Endothelial cell of umbilical vein (primary cell): Measurements from ENCODE around the gene ITPR1.

Source experiments
- CTCF ChIP-seq, 2 donors: IDR thresholded peaks; 1 replicate in 1 of 2; 2 replicates in 1 of 2; pipeline ENCODE4 v1.5.1; 2011; ENCODE audit warnings: low read length in 2 of 2, mild to moderate bottlenecking in 2 of 2, moderate library complexity in 2 of 2, control low read depth in 1 of 2, inconsistent platforms in 1 of 2, low read depth in 1 of 2; ENCODE audit not compliant: insufficient read depth in 1 of 2; ENCODE audit errors: extremely low read depth in 1 of 2
- JUN ChIP-seq: IDR thresholded peaks from 2 replicates; pipeline ENCODE4 v1.6.1; 2011; ENCODE audit warnings: borderline replicate concordance, low read depth; ENCODE audit not compliant: insufficient read length, insufficient read depth
- POLR2A ChIP-seq: IDR thresholded peaks from 2 replicates; pipeline ENCODE4 v1.6.1; 2012; ENCODE audit warnings: low read depth, mild to moderate bottlenecking, control low read depth, low read length
- POLR2AphosphoS5 ChIP-seq: IDR thresholded peaks from 2 replicates; pipeline ENCODE4 v1.6.1; 2012; ENCODE audit warnings: low read depth, mild to moderate bottlenecking, control low read depth, low read length, moderate library complexity; ENCODE audit not compliant: insufficient read depth

GRCh38 chr3:4799266-4800256 lies 306.4 kb downstream of the ITPR1 start:
- TF ChIP-seq CTCF (IDR thresholded peaks at IDR 0.05; ENCODE audit: extremely low read depth in 1 of 2, insufficient read depth in 1 of 2, low read depth in 1 of 2, low read length in 2 of 2) (no peak), POLR2A (no peak), POLR2AphosphoS5 (no peak), JUN (no peak)
